HG02798 (cell line): ENCODE data around the gene LRRC73.
"Not testable (repeated sequence)": the region's sequence is repeated elsewhere in the genome, so short reads cannot be mapped to it uniquely, and the experiment has no call there.

ENCODE experiments used
- ATAC-seq: cut with Tn5 transposase; IDR thresholded peaks from one replicate; pipeline ENCODE4 v1.9.1; 2021; ENCODE audit warnings: mild to moderate bottlenecking; ENCODE audit not compliant: unreplicated experiment, poor library complexity

The LRRC73 gene

DNA sequence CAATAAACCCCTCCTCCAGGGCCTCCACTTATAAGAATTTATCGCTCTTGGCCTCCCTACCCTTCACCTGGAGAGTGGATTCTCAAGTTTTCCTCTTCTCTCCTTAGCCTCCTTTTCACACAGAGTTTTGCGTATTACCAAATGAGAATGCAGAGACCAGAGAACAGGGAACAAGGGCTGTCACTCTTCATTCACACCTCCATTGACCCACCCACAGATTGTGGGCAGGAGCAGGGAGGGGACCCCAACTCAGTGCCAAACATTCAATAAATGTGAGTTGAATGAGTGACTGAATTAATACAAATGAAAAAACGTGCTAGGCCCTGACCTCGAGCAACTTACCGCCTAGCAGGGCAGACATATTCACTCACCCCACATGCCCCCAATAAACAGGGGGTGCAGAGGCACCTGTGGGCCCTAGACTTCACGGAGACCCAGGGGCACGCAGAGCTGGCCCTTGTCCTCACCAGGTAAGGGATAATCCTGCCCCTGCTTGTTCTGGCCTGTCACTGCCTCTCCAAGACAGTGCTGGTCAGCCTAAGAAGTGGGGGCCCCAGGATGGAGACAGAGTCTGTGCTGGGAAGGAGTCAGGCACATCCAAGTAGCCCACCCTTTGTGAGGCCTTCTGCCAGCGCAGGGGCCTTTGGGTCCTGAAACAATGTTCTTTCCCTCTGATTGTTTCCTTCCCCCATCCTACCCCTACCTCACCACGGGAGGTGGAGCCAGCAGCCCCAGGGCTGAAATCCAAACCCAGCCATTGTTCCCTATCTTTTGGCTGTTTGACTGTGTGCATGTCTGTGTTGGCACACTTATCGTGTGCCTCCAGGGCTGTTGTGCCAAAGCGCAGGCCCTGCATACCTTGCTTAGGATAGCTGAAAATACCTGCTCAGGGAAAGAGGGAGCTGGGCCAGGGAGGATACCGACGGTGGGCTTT lies 41.1 kb downstream of the LRRC73 start:
- ATAC-seq = no peak

DNA sequence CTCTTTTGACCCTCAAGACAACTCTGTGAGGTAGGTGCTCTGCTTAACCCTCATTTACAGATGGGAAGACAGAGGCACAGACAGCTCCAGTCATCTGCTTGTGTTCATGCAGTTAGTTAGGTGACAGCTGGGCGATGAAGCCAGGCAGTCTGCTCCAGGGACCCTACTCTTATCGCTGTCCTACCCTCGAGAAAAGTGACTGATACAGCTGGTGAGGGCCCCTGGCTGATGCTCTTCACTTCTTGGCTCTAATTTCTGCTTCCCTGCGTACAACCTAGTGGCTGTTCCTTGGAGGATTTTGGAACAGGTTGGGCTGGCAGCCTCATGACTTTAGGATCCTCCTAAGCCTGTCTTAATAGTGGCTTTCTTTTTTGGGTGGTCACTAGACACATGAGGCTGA lies 41.9 kb downstream of the LRRC73 start:
- no peak for ATAC-seq

DNA sequence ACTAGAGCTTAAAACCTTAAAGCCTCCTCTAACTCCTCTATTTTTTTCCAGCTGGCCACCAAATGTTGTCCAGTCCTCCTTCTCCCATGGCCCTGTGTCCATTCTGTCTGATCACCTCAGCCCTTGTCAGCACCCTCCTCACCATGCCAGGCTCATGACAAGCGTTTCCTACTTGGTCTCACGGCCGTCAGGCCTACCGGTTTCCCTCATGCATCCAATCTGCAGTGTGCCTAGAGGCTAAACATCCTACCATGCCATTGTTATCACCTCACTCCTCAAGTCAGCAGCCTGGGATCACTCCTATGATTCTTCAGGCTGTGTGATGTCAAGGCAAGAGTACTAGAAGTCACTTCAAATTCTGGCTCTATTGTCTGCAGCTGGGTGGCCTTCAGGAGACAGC lies 42.4 kb downstream of the LRRC73 start:
- ATAC-seq = no peak

DNA sequence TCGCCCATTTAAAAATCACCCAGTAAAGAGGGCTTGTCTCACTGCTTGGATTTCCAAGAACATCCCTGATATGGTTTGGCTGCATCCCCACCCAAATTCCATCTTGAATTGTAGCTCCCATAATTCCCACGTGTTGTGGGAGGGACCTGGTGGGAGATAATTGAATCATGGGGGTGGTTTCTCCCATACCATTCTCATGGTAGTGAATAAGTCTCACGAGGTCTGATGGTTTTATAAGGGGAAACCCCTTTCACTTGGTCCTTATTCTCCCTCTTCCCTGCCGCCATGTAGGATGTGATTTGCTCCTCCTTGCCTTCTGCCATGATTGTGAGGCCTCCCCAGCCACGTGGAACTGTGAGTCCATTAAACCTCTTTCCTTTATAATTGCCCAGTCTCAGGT lies 42.9 kb downstream of the LRRC73 start:
- not testable (repeated sequence) for ATAC-seq

DNA sequence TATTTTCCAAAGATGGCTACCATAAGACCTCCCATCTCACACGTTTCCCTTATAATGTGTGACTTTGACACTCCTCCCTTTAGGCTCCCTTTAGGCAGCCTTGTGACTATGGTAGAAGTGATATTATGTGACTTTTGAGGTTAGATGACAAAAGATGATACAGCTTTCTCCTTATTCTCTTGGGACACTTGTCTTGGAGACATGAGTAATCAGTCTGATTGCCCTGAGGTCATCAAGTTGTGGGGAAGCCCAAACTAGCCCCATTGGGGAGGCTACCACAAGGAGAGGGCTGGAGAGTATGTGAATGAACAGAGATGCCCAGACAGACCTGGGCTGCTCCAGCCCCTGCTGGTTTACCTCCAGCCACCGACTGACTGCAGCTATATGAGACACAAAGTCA lies 44.2 kb downstream of the LRRC73 start:
- ATAC-seq = no peak

DNA sequence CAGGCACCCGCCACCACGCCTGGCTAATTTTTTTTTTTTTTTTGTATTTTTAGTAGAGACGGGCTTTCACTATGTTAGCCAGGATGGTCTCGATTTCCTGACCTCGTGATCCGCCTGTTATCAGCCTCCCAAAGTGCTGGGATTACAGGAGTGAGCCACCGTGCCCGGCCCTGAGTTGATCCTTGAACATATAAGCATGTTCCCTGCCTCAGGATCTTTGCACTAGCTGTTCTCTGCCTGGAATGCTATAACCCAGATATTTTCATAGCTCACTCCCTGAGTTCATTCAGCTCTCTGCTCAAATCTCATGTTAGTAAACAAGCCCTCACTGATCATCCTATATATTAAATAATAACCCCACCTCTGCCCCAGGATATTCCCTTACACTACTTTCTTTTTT lies 45.8 kb downstream of the LRRC73 start:
- no peak for ATAC-seq

DNA sequence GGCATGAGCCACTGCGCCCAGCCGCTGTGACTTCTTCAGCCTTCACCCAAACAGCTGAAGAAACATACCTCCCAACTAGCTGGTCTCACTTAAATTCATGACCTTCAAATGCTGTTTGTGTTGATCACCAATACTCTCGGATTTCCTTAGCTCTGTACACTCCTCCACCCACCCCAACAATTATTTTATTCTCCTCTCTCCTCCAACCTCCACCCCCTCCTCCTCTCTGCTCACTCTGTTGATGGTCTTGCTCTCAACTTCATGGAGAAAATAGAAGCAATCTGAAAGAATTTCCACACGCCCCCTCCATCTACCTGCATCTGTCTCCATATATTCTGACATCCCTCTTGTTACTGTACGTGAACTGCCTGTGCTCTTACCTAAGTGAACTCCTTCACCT lies 48.2 kb downstream of the LRRC73 start:
- ATAC-seq = no peak

DNA sequence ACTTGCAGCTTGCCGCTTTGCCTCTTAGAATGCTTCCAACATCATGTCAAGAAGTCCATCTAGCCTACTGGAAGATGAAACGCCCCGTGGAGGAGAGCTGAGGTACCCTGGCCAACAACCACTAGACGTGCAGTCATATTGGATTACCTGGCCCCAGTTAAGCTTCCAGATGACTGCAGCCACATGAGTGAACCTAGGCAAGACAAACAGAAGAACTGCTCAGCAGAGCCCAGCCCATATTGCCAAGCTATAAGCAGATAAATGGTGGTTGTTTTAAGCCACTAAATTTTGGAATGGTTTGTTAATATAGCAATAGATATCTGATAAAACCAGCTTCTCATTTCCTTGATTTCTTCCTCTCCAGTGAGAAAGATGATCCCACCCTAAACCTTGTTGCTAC lies 50.1 kb downstream of the LRRC73 start:
- ATAC-seq = no peak

DNA sequence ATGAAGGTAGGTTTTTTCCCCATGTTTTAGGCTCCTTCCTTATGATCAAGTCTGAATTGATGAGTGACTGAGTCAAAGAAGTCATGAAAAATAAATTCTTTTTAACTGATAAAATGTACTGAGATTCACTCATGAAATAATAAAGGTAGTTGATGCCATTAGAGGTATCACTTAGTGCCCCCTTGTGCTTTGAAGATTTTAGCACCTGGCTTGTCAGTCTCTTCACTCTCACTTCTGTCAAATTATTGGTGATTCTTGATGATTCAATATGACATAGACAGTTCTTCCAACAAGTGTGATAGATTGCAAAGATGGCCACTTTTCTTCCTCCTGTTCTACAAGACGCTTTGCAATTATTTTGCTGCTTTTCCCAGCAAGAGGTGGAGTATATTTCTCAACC lies 50.6 kb downstream of the LRRC73 start:
- ATAC-seq = no peak

DNA sequence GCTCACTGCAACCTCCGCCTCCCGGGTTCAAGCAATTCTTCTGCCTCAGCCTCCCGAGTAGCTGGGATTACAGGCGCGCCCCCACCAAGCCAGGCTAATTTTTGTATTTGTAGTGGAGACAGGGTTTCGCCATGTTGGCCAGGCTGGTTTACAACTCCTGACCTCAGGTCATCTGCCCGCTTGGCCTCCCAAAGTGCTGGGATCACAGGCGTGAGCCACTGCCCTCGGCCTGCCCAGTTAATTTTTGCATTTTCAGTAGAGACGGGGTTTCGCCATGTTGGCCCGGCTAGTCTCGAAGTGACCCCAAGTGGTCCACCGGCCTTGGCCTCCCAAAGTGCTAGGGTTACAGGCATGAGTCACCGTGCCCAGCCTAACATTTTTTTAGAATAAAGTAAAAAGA lies 52.0 kb downstream of the LRRC73 start:
- not testable (repeated sequence) for ATAC-seq

DNA sequence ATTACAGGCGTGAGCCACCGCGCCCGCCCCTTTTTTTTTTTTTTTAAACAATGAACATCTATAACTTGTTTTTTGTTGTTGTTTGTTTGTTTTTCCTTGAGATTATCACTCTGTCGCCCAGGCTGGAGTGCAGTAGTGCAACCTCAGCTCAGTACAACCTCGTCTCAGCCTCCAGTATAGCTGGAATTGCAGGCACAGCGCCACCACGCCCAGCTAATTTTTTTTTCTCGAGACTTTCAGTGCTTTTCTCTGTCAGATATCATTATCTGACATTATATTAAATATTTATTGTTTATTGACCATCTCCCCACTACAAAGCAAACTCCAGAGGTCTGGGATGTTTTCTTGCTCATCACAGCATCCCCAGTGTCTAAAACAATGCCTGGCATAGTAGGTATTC lies 52.5 kb downstream of the LRRC73 start:
- ATAC-seq = no peak
